Memory B cell (primary cell): Measurements from ENCODE around the gene KRTAP9-4.

ENCODE experiments used
- ATAC-seq: fragments of 150-1000 bp; cut with Tn5 transposase; 2 replicates; pipeline ENCODE4 v1.10.0; 2021; ENCODE audit warnings: low read depth, mild to moderate bottlenecking, moderate library complexity
- DNase-seq, 2 donors: peaks; one replicate each; pipeline ENCODE4 v3.0.0; 2022; ENCODE audit warnings: low spot score in 2 of 2
- H3K27ac Mint-ChIP-seq: one replicate; pipeline ENCODE4 v1.8.0; 2022; ENCODE audit warnings: mild to moderate bottlenecking, moderate library complexity, mixed read lengths
- H3K27me3 Mint-ChIP-seq: one replicate; pipeline ENCODE4 v1.8.0; 2022; ENCODE audit warnings: mixed read lengths
- H3K36me3 Mint-ChIP-seq: one replicate; pipeline ENCODE4 v1.8.0; 2022; ENCODE audit warnings: mild to moderate bottlenecking, mixed read lengths
- H3K4me1 Mint-ChIP-seq: one replicate; pipeline ENCODE4 v1.8.0; 2022; ENCODE audit warnings: mixed read lengths
- H3K4me3 Mint-ChIP-seq: one replicate; pipeline ENCODE4 v1.8.0; 2022; ENCODE audit warnings: mild to moderate bottlenecking, moderate library complexity, mixed read lengths
- H3K9me3 Mint-ChIP-seq: one replicate; pipeline ENCODE4 v1.8.0; 2022; ENCODE audit warnings: mixed read lengths

KRTAP9-4 gene

DNA sequence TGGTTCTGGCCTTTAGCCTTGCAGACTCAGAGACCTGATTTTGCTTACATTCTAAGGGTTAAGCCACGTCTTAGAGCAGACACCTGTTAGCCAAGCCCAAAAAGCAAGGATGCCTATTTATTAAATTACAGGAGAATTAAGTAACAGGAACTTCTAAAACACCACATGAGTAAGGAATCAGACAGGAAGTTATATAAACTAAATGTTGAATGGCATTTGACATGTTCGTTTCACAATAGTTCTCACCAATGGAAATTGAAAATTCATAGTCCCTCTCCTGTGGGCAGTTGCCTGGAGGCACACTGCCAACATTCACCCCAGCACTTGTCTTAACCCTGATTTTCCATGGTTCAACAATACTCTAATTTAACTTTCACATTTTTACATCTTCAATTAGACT, 35.1 kb downstream of the KRTAP9-4 start:
- Mint-ChIP-seq H3K9me3 (no peaks in the 10 kb centered on the region), H3K27me3 (peaks cover 11% of the 10 kb centered on the region), H3K4me1 (no peaks in the 10 kb centered on the region), H3K4me3 (no peak overlapping the region), H3K36me3 (no peaks in the 10 kb centered on the region), H3K27ac (no peak overlapping the region)
- DNase-seq (no peak), ATAC-seq (no peak)

GRCh38 chr17:41287050-41287449, 37.6 kb downstream of the KRTAP9-4 start:
- Mint-ChIP-seq H3K27me3 (peaks cover 9% of the 10 kb centered on the region), H3K27ac (no peak overlapping the region), H3K9me3 (no peaks in the 10 kb centered on the region), H3K4me1 (no peaks in the 10 kb centered on the region), H3K36me3 (no peaks in the 10 kb centered on the region), H3K4me3 (no peak overlapping the region)
- no peak for DNase-seq
- no peak for ATAC-seq

GRCh38 chr17:41294016-41294415, 44.5 kb downstream of the KRTAP9-4 start:
- H3K4me1 Mint-ChIP-seq: no peaks in the 10 kb centered on the region
- H3K4me3 Mint-ChIP-seq: no peak overlapping the region
- H3K27ac Mint-ChIP-seq: no peak overlapping the region
- ATAC-seq (no peak), DNase-seq (no peak)
- H3K9me3 Mint-ChIP-seq: no peaks in the 10 kb centered on the region
- H3K27me3 Mint-ChIP-seq: peaks cover 14% of the 10 kb centered on the region
- no peaks in the 10 kb centered on the region for H3K36me3 Mint-ChIP-seq

DNA sequence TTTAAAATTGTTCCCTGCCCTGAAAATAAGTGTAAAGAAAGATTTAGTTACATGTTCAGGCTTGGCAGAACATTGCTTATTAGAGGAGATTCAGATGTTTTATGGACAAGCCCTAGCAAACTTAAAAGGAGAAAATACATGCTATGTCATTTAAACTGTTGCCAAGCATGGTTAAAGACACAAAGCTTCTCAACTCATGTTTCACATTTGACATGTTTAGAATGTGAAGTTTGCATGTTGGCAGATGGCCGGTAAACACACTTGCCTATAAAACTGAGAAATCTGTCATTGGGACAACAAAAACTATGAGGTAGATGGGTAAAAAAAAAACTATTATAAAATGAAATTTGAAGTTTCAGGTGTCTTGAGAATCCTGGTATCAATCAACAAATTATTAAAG, 47.4 kb downstream of the KRTAP9-4 start:
- Mint-ChIP-seq H3K9me3 (peaks cover 4% of the 10 kb centered on the region), H3K4me3 (no peak overlapping the region), H3K27ac (no peak overlapping the region), H3K36me3 (peaks cover 7% of the 10 kb centered on the region), H3K4me1 (peaks cover 4% of the 10 kb centered on the region), H3K27me3 (peaks cover 18% of the 10 kb centered on the region)
- DNase-seq: no peak
- ATAC-seq: no peak

- no peak for DNase-seq
- Mint-ChIP-seq H3K27me3 (peaks cover 16% of the 10 kb centered on the region), H3K4me3 (no peak overlapping the region), H3K4me1 (peaks cover 5% of the 10 kb centered on the region), H3K36me3 (peaks cover 7% of the 10 kb centered on the region), H3K27ac (no peak overlapping the region), H3K9me3 (peaks cover 4% of the 10 kb centered on the region)
- no peak for ATAC-seq
These were observed 49.1 kb downstream of the KRTAP9-4 start for GRCh38 chr17:41298458-41299135.
